HepG2 (cell line): ENCODE results near the gene PC. TPM values are rescaled to one million over a fixed set of nuclear protein-coding genes. Genes with fewer than 3 reads are reported as not detected.

ENCODE experiments used
- ASH2L ChIP-seq: fragments of 300-600, 200-600 bp; sonication (generic); IDR thresholded peaks from 2 replicates; pipeline ENCODE4 v1.7.0; 2017; ENCODE audit warnings: low read depth, mild to moderate bottlenecking, moderate library complexity, mixed read lengths, low read length; ENCODE audit not compliant: insufficient read length
- CREB1 ChIP-seq, 2 experiments: fragments of 450-650 bp in 1 of 2; IDR thresholded peaks; 2 replicates each; pipeline ENCODE4 v1.6.1; 2016 to 2017; ENCODE audit warnings: control low read depth in 1 of 2, mild to moderate bottlenecking in 1 of 2, missing compliant biosample characterization in 1 of 2, missing genetic modification characterization in 1 of 2
- E2F1 ChIP-seq: sonication (generic); formaldehyde crosslinking; IDR thresholded peaks from 2 replicates; pipeline ENCODE4 v1.5.0; 2020; ENCODE audit warnings: missing genetic modification reagents
- ELF3 ChIP-seq: IDR thresholded peaks from 2 replicates; pipeline ENCODE4 v1.6.1; 2016; ENCODE audit warnings: missing genetic modification reagents, missing compliant biosample characterization
- ETV5 ChIP-seq: IDR thresholded peaks from 2 replicates; pipeline ENCODE4 v1.6.1; 2018; ENCODE audit warnings: missing biosample characterization, missing genetic modification reagents, inconsistent platforms, borderline replicate concordance
- HOXA3 ChIP-seq: sonication (generic); formaldehyde crosslinking; IDR thresholded peaks from 2 replicates; pipeline ENCODE4 v1.5.0; 2020; ENCODE audit warnings: missing genetic modification reagents
- JUND ChIP-seq: sonication (generic); formaldehyde crosslinking; IDR thresholded peaks from 2 replicates; pipeline ENCODE4 v1.8.0; 2022; ENCODE audit warnings: mild to moderate bottlenecking, missing genetic modification reagents
- KLF16 ChIP-seq, 2 experiments: sonication (generic) in 1 of 2; formaldehyde crosslinking in 1 of 2; IDR thresholded peaks; 2 replicates each; pipeline versions ENCODE4 v1.6.1 to v1.8.0; 2016 to 2023; ENCODE audit warnings: missing genetic modification reagents in 2 of 2, missing compliant biosample characterization in 1 of 2
- MYC ChIP-seq: sonication (generic); formaldehyde crosslinking; IDR thresholded peaks from 2 replicates; pipeline ENCODE4 v1.9.0; 2021; ENCODE audit warnings: missing genetic modification reagents, borderline replicate concordance
- NFKBIZ ChIP-seq: IDR thresholded peaks from 2 replicates; pipeline ENCODE4 v1.6.1; 2018; ENCODE audit warnings: missing genetic modification reagents, missing compliant biosample characterization
- PCBP2 ChIP-seq: fragments of 200-400 bp; formaldehyde crosslinking; optimal IDR thresholded peaks from 2 replicates; pipeline ENCODE3; 2018; ENCODE audit warnings: low read length, low read depth; ENCODE audit not compliant: poor library complexity, severe bottlenecking
- POLR2A ChIP-seq, 2 experiments: IDR thresholded peaks; 2 replicates each; pipeline ENCODE4 v1.6.1; 2011; ENCODE audit warnings: low read depth in 2 of 2, low read length in 2 of 2, mild to moderate bottlenecking in 1 of 2, moderate library complexity in 1 of 2; ENCODE audit not compliant: insufficient read depth in 1 of 2
- PPARG ChIP-seq: conservative IDR thresholded peaks from 2 replicates; pipeline ENCODE4 v1.6.1; 2016; ENCODE audit warnings: missing biosample characterization, missing genetic modification reagents
- RARA ChIP-seq: IDR thresholded peaks from 2 replicates; pipeline ENCODE4 v1.6.1; 2016; ENCODE audit warnings: missing genetic modification reagents, missing compliant biosample characterization
- RXRB ChIP-seq: IDR thresholded peaks from 2 replicates; pipeline ENCODE4 v1.6.1; 2016; ENCODE audit warnings: borderline replicate concordance, missing genetic modification reagents, missing compliant biosample characterization
- ZBTB20 ChIP-seq: sonication (generic); formaldehyde crosslinking; IDR thresholded peaks from 2 replicates; pipeline ENCODE4 v1.8.1; 2023; ENCODE audit warnings: missing genetic modification reagents, low read depth, mild to moderate bottlenecking, borderline replicate concordance
- ZBTB49 ChIP-seq: sonication (generic); formaldehyde crosslinking; IDR thresholded peaks from 2 replicates; pipeline ENCODE4 v1.4.0; 2020; ENCODE audit warnings: missing genetic modification reagents, borderline replicate concordance
- ZNF609 ChIP-seq: sonication (generic); formaldehyde crosslinking; IDR thresholded peaks from 2 replicates; pipeline ENCODE4 v1.4.0; 2020; ENCODE audit warnings: mild to moderate bottlenecking, missing genetic modification reagents, borderline replicate concordance
- polyA plus RNA-seq, 8 experiments: library from polyadenylated mRNA; depleted of rRNA in 3 of 8; stranded (reverse) in 7 of 8; unstranded in 1 of 8; fragments of >200 nt; fragmentation: Illumina TruSeq in 4 of 8; extraction: Trizol in 4 of 8; gene quantifications; 2 replicates each; pipeline versions ENCODE4 v1.2.1 to v1.2.3, GENCODE V29; 2011 to 2016; ENCODE audit warnings: low read depth in 4 of 8, missing spikeins in 1 of 8, mixed read lengths in 1 of 8; ENCODE audit not compliant: insufficient read depth in 1 of 8
- total RNA-seq, 5 experiments: library from RNA; depleted of rRNA; stranded (reverse); fragments of >200 nt; fragmentation: Illumina TruSeq; extraction: Trizol; gene quantifications; 2 replicates each; pipeline ENCODE4 v1.2.3, GENCODE V29; 2016; ENCODE audit warnings: low read depth in 1 of 5
- TF ChIP-seq, protein P1 (sequence below): sonication (generic); formaldehyde crosslinking; IDR thresholded peaks from 2 replicates; pipeline ENCODE4 v1.9.0; 2021; ENCODE audit warnings: missing genetic modification reagents, borderline replicate concordance

Gene PC
- total and polyA plus RNA-seq, 2 of the 13 experiments (the other 11 are each of a cell fraction or from before 2014, with no cell fraction given) = 29.0 to 39.0 TPM

DNA sequence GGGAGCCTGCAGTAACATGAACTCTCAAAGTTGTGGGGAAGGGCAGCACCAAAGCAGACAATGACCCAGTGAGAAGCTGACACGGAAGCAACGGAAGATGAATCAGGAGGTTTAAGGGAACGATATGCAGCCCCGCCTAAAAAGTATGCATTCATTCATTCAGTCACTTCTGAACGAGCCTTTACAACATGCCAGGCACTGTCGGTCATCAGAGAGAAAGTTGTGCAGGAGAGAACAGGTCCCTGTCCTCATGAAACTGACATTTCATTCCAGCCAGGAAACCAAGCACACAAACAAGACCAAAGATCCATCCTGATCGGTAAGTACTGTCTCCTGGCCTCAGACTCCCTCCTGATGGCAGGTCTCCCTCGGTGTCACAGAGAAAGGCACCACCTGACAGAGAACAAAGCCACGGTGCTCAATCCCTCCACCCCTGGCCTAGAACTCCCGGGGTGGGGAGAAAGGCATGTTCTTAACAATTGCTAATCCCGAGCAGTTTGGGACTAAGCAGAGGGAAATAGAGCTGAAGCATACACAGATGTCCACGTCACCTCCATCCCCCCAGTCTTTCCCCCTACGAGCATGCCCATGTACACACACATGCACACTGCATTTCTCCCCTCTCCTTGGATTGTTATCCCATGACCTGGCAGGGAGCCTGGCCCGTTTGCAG, 52.0 kb downstream of the PC start (continued):
- TF ChIP-seq E2F1 (CRISPR knock-in tag) = no peak
- TF ChIP-seq ZBTB20 (CRISPR knock-in tag) = 0 out of 2 replicates have a peak, but pooled peaks have one; percentile 55
- TF ChIP-seq, protein P1, sequence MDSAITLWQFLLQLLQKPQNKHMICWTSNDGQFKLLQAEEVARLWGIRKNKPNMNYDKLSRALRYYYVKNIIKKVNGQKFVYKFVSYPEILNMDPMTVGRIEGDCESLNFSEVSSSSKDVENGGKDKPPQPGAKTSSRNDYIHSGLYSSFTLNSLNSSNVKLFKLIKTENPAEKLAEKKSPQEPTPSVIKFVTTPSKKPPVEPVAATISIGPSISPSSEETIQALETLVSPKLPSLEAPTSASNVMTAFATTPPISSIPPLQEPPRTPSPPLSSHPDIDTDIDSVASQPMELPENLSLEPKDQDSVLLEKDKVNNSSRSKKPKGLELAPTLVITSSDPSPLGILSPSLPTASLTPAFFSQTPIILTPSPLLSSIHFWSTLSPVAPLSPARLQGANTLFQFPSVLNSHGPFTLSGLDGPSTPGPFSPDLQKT (CRISPR knock-in tag) = no peak
- peak; percentile 41; the same call in 1 of the 2 replicates for TF ChIP-seq HOXA3 (CRISPR knock-in tag)
- no peak for TF ChIP-seq PCBP2
- TF ChIP-seq ELF3 = peak; percentile 58
- TF ChIP-seq ETV5 (CRISPR knock-in tag) = 0 out of 2 replicates have a peak, but pooled peaks have one; percentile 17
- no peak for TF ChIP-seq ASH2L
- no peak for TF ChIP-seq MYC
- 0 out of 2 replicates have a peak, but pooled peaks have one; percentile 38 for TF ChIP-seq NFKBIZ (CRISPR knock-in tag)
- no peak for TF ChIP-seq ZBTB49
- peak; percentile 5; the same call in 1 of the 2 replicates for TF ChIP-seq CREB1 (IDR thresholded peaks at IDR 0.05)
- TF ChIP-seq CREB1 (CRISPR knock-in tag; IDR thresholded peaks at IDR 0.05) = no peak
- peak; percentile 42; the same call in 1 of the 2 replicates for TF ChIP-seq ZNF609
- TF ChIP-seq PPARG (CRISPR knock-in tag) = peak; percentile 54; the same call in 1 of the 2 replicates
- peak in 1 of 2 experiments; percentile 58; a peak in 3 of 4 replicates for TF ChIP-seq POLR2A (IDR thresholded peaks at IDR 0.05; ENCODE audit: insufficient read depth in 1 of 2, low read depth in 2 of 2, low read length in 2 of 2)
- 0 out of 2 replicates have a peak, but pooled peaks have one; percentile 25 for TF ChIP-seq JUND (CRISPR knock-in tag)
- no peak for TF ChIP-seq KLF16 (CRISPR knock-in tag; IDR thresholded peaks at IDR 0.05)
- peak; percentile 47; the same call in 1 of the 2 replicates for TF ChIP-seq RARA
- TF ChIP-seq RXRB = 0 out of 2 replicates have a peak, but pooled peaks have one; percentile 8
